Urothelium cell line (cell line): ENCODE data around the gene ATOH8.

Source experiments
- DNase-seq: peaks from one replicate; pipeline ENCODE4 v3.0.0; 2011; ENCODE audit warnings: low spot score, mixed read lengths
- FAIRE-seq: peaks from 2 replicates; lab custom pipeline; 2011; peaks lifted over from hg19 to GRCh38; lab: Jason Lieb, UNC

ATOH8 gene

GRCh38 chr2:85718009-85718391 is 35.8 kb upstream of the ATOH8 start:
- FAIRE-seq (no peak), DNase-seq (no peak)

DNA sequence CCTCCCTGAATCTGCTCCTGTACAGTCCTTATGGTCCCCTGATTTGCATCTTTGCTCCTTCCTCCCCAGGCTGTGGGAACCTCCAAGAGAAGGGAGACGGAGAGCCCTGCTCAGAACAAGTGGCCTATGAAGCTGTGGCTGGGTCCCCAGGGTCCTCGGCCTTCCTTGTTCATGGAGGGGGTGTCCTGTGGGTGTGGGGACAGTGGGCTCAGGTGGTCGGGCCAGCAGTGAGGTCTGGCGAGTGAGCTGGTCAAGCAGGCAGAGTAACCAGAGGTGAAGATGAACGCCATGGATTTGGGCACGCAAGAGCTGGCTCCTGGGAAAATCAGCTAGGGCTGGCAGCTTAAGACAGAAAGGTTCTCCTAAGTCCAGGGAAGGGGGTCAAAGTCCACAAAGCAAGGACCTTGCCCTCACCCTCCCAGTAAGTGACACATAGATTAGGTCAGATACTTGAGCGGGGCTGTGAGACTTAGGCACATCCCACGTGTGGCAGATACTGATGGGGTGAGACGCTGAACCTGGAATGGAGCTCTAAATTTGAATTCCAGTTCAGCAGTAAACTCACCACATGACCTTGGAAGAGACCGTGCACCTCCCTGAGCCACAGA is 34.8 kb upstream of the ATOH8 start:
- FAIRE-seq, result no peak
- no peak for DNase-seq

- FAIRE-seq, result no peak
- DNase-seq, result no peak
Measured at GRCh38 chr2:85719609-85720240, 34.1 kb upstream of the ATOH8 start.

DNA sequence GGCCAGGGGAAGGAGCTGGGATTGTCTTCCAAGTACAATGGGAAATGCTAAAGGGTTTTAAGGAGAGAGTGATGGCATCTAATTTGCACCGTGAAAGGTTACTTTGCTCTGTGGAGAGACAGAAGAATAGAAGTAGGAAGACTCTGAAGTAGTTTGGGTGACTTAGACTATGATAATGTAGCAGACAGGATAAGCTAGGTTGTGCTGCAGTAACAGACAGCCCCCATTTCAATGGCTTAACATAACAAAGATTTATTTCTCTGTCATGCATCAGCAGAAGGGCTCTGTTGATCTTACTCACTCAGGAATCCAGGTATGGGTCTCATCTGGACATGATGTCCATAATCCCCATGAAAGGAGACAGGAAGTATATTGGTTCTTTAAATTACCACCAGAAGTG is 33.3 kb upstream of the ATOH8 start:
- no peak for DNase-seq
- no peak for FAIRE-seq

DNA sequence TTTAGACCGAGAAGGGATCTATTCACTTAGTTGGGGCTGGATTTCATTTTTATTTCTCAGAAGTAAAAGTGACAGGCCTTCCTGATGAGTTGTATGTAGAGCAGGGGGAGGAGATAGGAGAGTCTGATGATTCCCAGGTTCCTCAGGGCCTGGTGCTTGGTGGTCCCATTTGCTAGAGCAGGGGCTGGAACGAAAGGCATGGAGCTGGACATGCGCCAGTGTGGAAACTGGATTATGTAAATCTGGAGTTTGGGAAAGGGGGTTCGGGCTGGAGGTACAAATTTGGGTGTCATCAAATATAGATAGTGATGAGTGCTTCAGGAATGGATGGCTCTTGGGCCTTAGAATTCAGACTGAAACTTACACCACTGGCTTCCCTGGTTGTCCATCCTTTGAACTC is 32.1 kb upstream of the ATOH8 start:
- DNase-seq (no peak), FAIRE-seq (no peak)

- no peak for DNase-seq
- no peak for FAIRE-seq
Measured at GRCh38 chr2:85722519-85722918, 31.3 kb upstream of the ATOH8 start.

GRCh38 chr2:85723707-85724360 is 30.0 kb upstream of the ATOH8 start:
- no peak for DNase-seq
- FAIRE-seq, result no peak

DNA sequence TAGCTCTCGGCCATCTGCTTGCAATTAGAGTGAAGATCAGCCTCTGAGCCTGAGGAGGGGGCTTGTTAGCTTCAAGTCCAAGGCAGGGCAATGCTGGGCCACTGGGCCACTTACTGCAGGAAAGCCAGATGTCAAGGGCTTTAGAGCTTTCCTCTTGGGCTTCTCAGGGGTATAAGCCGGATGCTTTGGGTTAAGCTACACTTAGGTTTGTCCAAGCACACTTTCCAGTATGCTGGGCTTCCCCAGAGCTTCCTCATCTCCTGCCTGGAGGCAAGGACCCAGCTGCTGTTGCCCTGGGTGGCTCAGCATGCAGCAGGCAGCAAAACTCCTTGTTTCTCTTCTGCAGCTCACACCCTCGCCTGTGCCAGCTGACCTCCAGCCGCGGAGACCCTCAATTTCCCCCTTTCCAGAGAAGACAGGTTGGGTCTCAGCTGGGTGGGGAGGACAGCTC is 29.0 kb upstream of the ATOH8 start:
- no peak for FAIRE-seq
- DNase-seq, result no peak

DNA sequence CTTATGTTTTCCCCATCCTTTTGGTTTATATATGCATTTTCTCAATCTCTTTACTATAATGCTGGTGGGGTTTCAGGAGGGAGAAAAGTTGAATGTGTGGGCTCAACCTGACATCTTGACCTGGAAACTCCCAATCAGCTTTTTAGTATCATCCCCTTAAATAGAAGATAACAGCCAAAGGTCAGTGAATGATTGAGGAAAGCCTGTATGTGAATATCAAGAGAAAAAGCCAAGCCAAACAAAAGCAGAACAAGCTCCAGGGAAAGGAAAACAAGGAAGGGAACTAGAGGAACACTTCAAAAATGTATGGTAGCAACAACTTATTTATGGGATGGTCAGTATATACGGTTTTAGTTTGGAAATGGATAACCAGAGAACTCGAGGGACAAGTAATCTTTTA is 28.3 kb upstream of the ATOH8 start:
- FAIRE-seq, result no peak

GRCh38 chr2:85727798-85728197 is 26.0 kb upstream of the ATOH8 start:
- no peak for DNase-seq
- FAIRE-seq, result no peak

More for the DNA sequence above, 28.3 kb upstream of the ATOH8 start:
- no peak for DNase-seq

DNA sequence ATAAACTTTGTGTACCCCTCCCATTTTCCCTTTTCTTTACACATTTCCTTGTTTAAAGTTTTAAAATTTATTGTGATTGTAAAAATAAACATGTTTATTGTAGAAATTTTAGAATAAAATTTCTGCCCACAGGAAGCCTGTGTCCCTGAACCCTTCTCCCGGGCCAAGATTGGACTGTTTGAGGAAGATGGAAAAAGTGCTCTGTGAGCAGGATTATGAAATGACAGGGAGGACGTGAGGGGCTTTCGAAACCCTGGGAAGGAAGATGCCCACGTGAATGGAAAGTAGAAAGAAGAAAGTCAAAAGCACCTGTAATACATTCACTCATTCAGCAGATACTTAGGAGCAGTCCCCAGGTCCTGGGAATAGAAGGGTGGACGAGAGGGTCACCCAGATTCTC is 25.4 kb upstream of the ATOH8 start:
- no peak for FAIRE-seq

GRCh38 chr2:85728883-85729824 is 24.6 kb upstream of the ATOH8 start:
- DNase-seq (peak; percentile 90), FAIRE-seq (no peak)

More for the DNA sequence above, 25.4 kb upstream of the ATOH8 start:
- no peak for DNase-seq

GRCh38 chr2:85729825-85730510 is 23.8 kb upstream of the ATOH8 start:
- DNase-seq, result no peak
- FAIRE-seq, result no peak

DNA sequence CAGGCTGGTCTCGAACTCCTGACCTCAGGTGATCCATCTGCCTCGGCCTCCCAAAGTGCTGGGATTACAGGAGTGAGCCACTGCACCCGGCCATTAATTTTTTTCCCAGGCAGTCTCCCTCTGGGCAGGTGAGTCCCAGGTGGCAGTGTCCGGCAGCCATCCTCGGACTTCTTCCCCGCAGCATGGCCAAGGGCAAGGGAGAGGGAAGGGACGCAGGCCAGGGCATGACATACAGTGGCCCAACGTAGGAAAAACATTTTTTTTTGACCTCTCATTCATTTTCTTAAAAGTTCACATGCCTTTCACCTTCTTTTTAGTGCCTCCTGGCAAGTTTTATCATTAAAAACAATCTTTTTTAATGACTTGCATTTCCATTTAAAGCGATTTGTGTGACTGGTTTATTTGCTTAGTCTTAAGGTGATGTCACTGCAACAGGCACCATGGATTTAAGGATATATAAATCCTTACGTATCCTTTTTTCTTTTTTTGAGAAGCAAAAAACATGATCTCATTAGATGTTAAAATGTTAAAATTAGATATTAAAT is 23.0 kb upstream of the ATOH8 start:
- FAIRE-seq, result no peak
- DNase-seq, result no peak

- no peak for DNase-seq
- FAIRE-seq, result no peak
Measured at GRCh38 chr2:85731606-85732005, 22.2 kb upstream of the ATOH8 start.

DNA sequence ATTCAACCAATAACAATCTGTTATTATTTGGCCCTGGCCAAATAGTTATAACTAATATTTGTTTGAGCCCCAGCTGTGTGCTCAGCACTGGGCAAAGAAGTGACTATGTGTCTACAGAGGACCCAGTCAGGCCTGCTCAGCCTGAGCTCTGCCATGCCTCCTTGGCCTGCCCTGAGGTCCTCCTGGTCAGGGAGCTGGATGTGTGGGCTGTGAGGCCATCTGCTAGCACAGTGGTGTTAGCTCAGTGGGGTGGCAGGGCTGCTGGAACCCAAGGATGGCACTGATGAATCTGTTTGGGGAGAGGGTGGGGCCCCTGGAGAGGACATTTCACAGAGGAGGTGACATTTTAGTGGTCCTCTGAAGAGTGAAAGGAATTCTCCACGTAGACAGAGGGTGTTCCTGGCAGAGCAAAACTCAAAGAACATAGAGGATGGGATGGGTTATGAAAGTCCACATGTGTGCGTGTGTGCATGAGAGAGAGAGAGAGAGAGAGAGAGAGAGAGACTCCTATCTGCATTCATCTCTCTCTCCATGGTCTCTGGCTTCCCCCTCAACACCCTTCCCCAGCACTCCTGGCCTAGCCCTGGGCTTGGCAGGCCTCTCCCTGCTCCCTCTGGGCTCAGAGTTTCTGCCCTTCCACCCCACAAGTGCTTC is 21.2 kb upstream of the ATOH8 start:
- FAIRE-seq (no peak), DNase-seq (no peak)

DNA sequence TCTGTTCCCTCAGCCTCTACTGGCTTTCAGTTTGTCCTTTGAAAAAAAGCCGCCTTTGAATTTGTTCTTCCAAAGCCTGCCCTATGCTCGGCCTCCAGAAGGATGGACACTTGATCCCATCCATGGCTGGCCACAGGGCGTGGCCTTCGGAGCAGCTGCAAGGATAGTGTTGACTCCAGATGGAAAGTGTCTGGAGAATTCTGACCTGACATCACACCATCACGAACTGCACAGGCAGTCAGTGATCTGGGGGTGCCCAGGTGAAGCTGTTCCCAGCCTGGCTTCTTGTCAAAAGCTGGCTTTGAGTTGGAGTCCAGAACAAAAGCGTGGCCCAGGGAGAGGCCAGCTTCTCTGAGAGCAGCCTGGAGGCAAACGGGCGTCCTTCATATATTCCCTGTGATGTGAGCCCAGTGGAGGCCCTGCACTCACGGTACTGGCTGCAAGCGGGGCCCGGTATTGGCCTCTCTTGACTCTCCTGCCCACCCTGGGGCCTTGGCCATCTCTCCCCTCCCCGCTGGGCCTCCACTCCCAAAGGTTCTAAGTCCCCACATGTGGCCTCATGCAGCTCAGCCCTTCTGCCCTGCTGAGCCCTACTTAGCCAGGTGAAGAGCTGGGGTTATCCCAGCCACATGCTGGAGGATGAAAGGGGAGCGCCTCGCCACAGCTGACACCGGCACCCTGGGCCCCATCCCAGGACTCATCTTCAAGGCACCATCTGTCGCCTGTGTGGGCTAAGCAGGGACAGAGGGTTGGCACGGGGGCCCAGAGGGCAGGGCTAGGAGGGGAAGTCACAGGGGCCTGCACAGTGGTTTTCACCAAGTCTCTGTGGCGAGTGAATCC is 20.4 kb upstream of the ATOH8 start:
- DNase-seq (no peak), FAIRE-seq (no peak)

- DNase-seq (no peak), FAIRE-seq (no peak)
Measured at GRCh38 chr2:85734015-85734414, 19.8 kb upstream of the ATOH8 start.
